ENCODE results near the gene HAUS1.
"Not testable (repeated sequence)": the region's sequence is repeated elsewhere in the genome, so short reads cannot be mapped to it uniquely, and the experiment has no call there.

The HAUS1 gene

GRCh38 chr18:46095532-46095931, 8.7 kb upstream of the HAUS1 start:
- no peak for DNase-seq

GRCh38 chr18:46096651-46097300, 7.4 kb upstream of the HAUS1 start:
- no peak for DNase-seq

GRCh38 chr18:46097431-46097800, 6.8 kb upstream of the HAUS1 start:
- no peak for DNase-seq

GRCh38 chr18:46097801-46098615, 6.2 kb upstream of the HAUS1 start, which contains the start of gene ATP5F1A:
Gene ATP5F1A, minus strand, starts transcription at chr18:46098296. Its CDS starts 65 bp downstream, at chr18:46098231.
- peak; percentile 81 for DNase-seq

GRCh38 chr18:46098616-46098933, 5.6 kb upstream of the HAUS1 start:
- DNase-seq: no peak

GRCh38 chr18:46099463-46099862, 4.7 kb upstream of the HAUS1 start:
- DNase-seq: no peak

- no peak for DNase-seq
Measured at GRCh38 chr18:46109386-46109785, 5.2 kb downstream of the HAUS1 start.

GRCh38 chr18:46110406-46110805, 6.2 kb downstream of the HAUS1 start:
- no peak for DNase-seq

- DNase-seq: no peak
Measured at GRCh38 chr18:46113751-46114150, 9.6 kb downstream of the HAUS1 start.

- DNase-seq: not testable (repeated sequence)
Measured at GRCh38 chr18:46126625-46127024, 22.4 kb downstream of the HAUS1 start.

- DNase-seq: no peak
Measured at GRCh38 chr18:46130061-46130460, 25.9 kb downstream of the HAUS1 start.

GRCh38 chr18:46130549-46130948, 26.4 kb downstream of the HAUS1 start:
- DNase-seq: not testable (repeated sequence)

GRCh38 chr18:46133534-46133933, 29.3 kb downstream of the HAUS1 start:
- no peak for DNase-seq

GRCh38 chr18:46134920-46135675, 30.9 kb downstream of the HAUS1 start:
- no peak for DNase-seq

GRCh38 chr18:46140173-46140572, 36.0 kb downstream of the HAUS1 start:
- DNase-seq: no peak

- DNase-seq: no peak
Measured at GRCh38 chr18:46141199-46141598, 37.0 kb downstream of the HAUS1 start.

- peak; percentile 39 for DNase-seq
Measured at GRCh38 chr18:46148810-46149209, 44.6 kb downstream of the HAUS1 start.

GRCh38 chr18:46152436-46152807, 48.2 kb downstream of the HAUS1 start:
- DNase-seq: no peak

- DNase-seq: no peak
Measured at GRCh38 chr18:46152808-46153617, 48.8 kb downstream of the HAUS1 start.

GRCh38 chr18:46155641-46156051, 51.5 kb downstream of the HAUS1 start:
- DNase-seq: peak; percentile 22

GRCh38 chr18:46156124-46156745, 52.0 kb downstream of the HAUS1 start:
- no peak for DNase-seq

GRCh38 chr18:46156843-46157242, 52.7 kb downstream of the HAUS1 start:
- no peak for DNase-seq

Measured in activated CD4-positive, alpha-beta T cell treated with anti-CD3 and anti-CD28 coated beads, Interleukin-2, amount 50 U/mL, for 1 hour (primary cell).